H1 (cell line): Measurements from ENCODE around the gene PRMT9. TPM values are rescaled to one million over a fixed set of nuclear protein-coding genes. Genes with fewer than 3 reads are reported as not detected.
A peak's percentile ranks its signal among the peaks of the same experiment; 100 is the strongest.

Experiments
- ASH2L ChIP-seq: fragments of 200-600, 300-600 bp; sonication (generic); IDR thresholded peaks from one replicate; pipeline ENCODE4 v1.7.1; 2017; ENCODE audit warnings: low read length
- BRCA1 ChIP-seq: IDR thresholded peaks from 2 replicates; pipeline ENCODE4 v1.6.1; 2012; ENCODE audit warnings: low read depth, low read length, improper control_type of control experiment
- CBX5 ChIP-seq: fragments of 300-800, 300-1000 bp; sonication (generic); IDR thresholded peaks from 2 replicates; pipeline ENCODE4 v1.7.1; 2016; ENCODE audit warnings: antibody characterized with exemption, low read length, low read depth
- CEBPB ChIP-seq: IDR thresholded peaks from 2 replicates; pipeline ENCODE4 v1.6.1; 2012; ENCODE audit warnings: low read depth, low read length
- CTCF ChIP-seq, 3 experiments: IDR thresholded peaks; 1 replicate in 2 of 3; 2 replicates in 1 of 3; pipeline versions ENCODE4 v1.5.1 to v1.6.1; 2011; ENCODE audit warnings: low read length in 3 of 3, mild to moderate bottlenecking in 3 of 3, inconsistent platforms in 2 of 3, low read depth in 1 of 3, moderate library complexity in 1 of 3; ENCODE audit not compliant: insufficient read depth in 1 of 3; ENCODE audit errors: control extremely low read depth in 1 of 3
- FOSL1 ChIP-seq: IDR thresholded peaks from 2 replicates; pipeline ENCODE4 v1.6.1; 2011; ENCODE audit warnings: mild to moderate bottlenecking, low read depth, low read length, moderate library complexity; ENCODE audit not compliant: insufficient read depth
- GTF2F1 ChIP-seq: IDR thresholded peaks from 2 replicates; pipeline ENCODE4 v1.6.1; 2012; ENCODE audit warnings: low read depth, low read length, improper control_type of control experiment, borderline replicate concordance
- HDAC6 ChIP-seq: IDR thresholded peaks from one replicate; pipeline ENCODE4 v1.7.1; 2012; ENCODE audit warnings: low read depth, mild to moderate bottlenecking, inconsistent platforms, low read length, moderate library complexity
- KDM4A ChIP-seq: IDR thresholded peaks from one replicate; pipeline ENCODE4 v1.7.1; 2012; ENCODE audit warnings: low read depth, mild to moderate bottlenecking, moderate library complexity, low read length, inconsistent platforms; ENCODE audit not compliant: severe bottlenecking
- POLR2AphosphoS5 ChIP-seq: IDR thresholded peaks from 2 replicates; pipeline ENCODE4 v1.6.1; 2011; ENCODE audit warnings: low read depth, low read length
- RAD21 ChIP-seq, 2 experiments: IDR thresholded peaks in 1 of 2; conservative IDR thresholded peaks in 1 of 2; 2 replicates each; pipeline ENCODE4 v1.6.1; 2011; ENCODE audit warnings: low read depth in 2 of 2, low read length in 2 of 2, improper control_type of control experiment in 1 of 2, inconsistent platforms in 1 of 2, mild to moderate bottlenecking in 1 of 2, moderate library complexity in 1 of 2
- RBBP5 ChIP-seq: IDR thresholded peaks from 2 replicates; pipeline ENCODE4 v1.7.1; 2012; ENCODE audit warnings: low read depth, mild to moderate bottlenecking, inconsistent platforms, low read length, moderate library complexity, borderline replicate concordance
- RFX5 ChIP-seq: IDR thresholded peaks from 2 replicates; pipeline ENCODE4 v1.6.1; 2011; ENCODE audit warnings: low read depth, low read length, improper control_type of control experiment, borderline replicate concordance
- SP2 ChIP-seq: IDR thresholded peaks from 2 replicates; pipeline ENCODE4 v1.6.1; 2012; ENCODE audit warnings: mild to moderate bottlenecking, low read length, inconsistent platforms
- SRF ChIP-seq: IDR thresholded peaks from 2 replicates; pipeline ENCODE4 v1.6.1; 2011; ENCODE audit warnings: mild to moderate bottlenecking, low read depth, low read length, moderate library complexity
- TBP ChIP-seq: IDR thresholded peaks from 2 replicates; pipeline ENCODE4 v1.6.1; 2011; ENCODE audit warnings: low read depth, low read length, improper control_type of control experiment
- TEAD4 ChIP-seq: IDR thresholded peaks from 2 replicates; pipeline ENCODE4 v1.6.1; 2012; ENCODE audit warnings: low read depth, low read length, inconsistent platforms, mixed read lengths
- polyA plus RNA-seq, 7 experiments: library from polyadenylated mRNA; depleted of rRNA in 3 of 7; stranded (reverse) in 5 of 7; unstranded in 2 of 7; fragments of >200 nt in 5 of 7; fragments of 200-250 nt in 2 of 7; gene quantifications; 1 replicate in 5 of 7; 2 replicates in 1 of 7; 4 replicates in 1 of 7; pipeline versions ENCODE4 v1.2.1 to v1.2.3, GENCODE V29; 2011 to 2013; ENCODE audit warnings: missing spikeins in 2 of 7, mixed read lengths in 2 of 7
- total RNA-seq: library from RNA; stranded (reverse); fragmentation: NEBNext Ultra II Directional; extraction: Animal tissue kit (Norgen Biotek cat#: 25700); gene quantifications from 2 replicates; pipeline ENCODE4 v1.2.1, GENCODE V29; 2021

Gene PRMT9
- total and polyA plus RNA-seq, 2 of the 8 experiments (the other 6 are each of a cell fraction or from before 2014, with no cell fraction given) = 3.8 to 9.6 TPM

GRCh38 chr4:147590249-147590920 lies 93.6 kb downstream of the PRMT9 start (continued):
- TF ChIP-seq CTCF (IDR thresholded peaks at IDR 0.05; ENCODE audit: control extremely low read depth in 1 of 3, insufficient read depth in 1 of 3, low read depth in 1 of 3, low read length in 3 of 3) (peak in 2 of 3 experiments; percentile 70; a peak in 3 of 4 replicates), RBBP5 (no peak), TEAD4 (peak; percentile 52; the same call in 1 of the 2 replicates), TBP (no peak), CBX5 (no peak), CEBPB (no peak), BRCA1 (no peak), HDAC6 (no peak), RAD21 (IDR thresholded peaks at IDR 0.05 in 1 of 2, conservative IDR thresholded peaks at IDR 0.05 in 1 of 2; ENCODE audit: low read depth in 2 of 2, low read length in 2 of 2) (peak; percentile 93 to 95), POLR2AphosphoS5 (no peak), KDM4A (no peak), FOSL1 (no peak), ASH2L (no peak), SP2 (no peak), RFX5 (no peak), SRF (no peak), GTF2F1 (no peak)
